Naive thymus-derived CD4-positive, alpha-beta T cell (primary cell): ENCODE data around the gene HLA-DOA. TPM values are rescaled to one million over a fixed set of nuclear protein-coding genes. Genes with fewer than 3 reads are reported as not detected.

Experiments used
- ATAC-seq: fragments of 150-1000 bp; cut with Tn5 transposase; 2 replicates; pipeline ENCODE4 v1.10.0; 2021; ENCODE audit warnings: mild to moderate bottlenecking, moderate library complexity
- CTCF ChIA-PET: fragments of 350-600 bp; sonication (Branson Sonifier 250); formaldehyde crosslinking; loops from one replicate; lab custom pipeline; 2021; ENCODE audit warnings: antibody characterized with exemption; lab: Charles Lee
- POLR2A ChIA-PET: fragments of 350-600 bp; sonication (Branson Sonifier 250); formaldehyde crosslinking; loops from one replicate; lab custom pipeline; 2021; ENCODE audit warnings: antibody characterized with exemption, inconsistent platforms; lab: Charles Lee
- DNase-seq, 9 donors: peaks; one replicate each; pipeline versions ENCODE4 v3.0.0 to v3.0.0-alpha.2; 2020 to 2022; ENCODE audit warnings: mixed read lengths in 1 of 9
- H3K27ac ChIP-seq: one replicate; pipeline ENCODE4 v1.7.0; 2013; ENCODE audit warnings: mild to moderate bottlenecking, low read depth, low read length, moderate library complexity
- H3K27me3 ChIP-seq, 2 donors: one replicate each; pipeline ENCODE4 v1.7.0; 2013; ENCODE audit warnings: low read length in 2 of 2, mild to moderate bottlenecking in 2 of 2, moderate library complexity in 2 of 2; ENCODE audit not compliant: control insufficient read depth in 2 of 2, insufficient read depth in 2 of 2
- H3K36me3 ChIP-seq, 3 experiments: 1 replicate in 2 of 3; 2 replicates in 1 of 3; pipeline ENCODE4 v1.7.0; 2013; ENCODE audit warnings: low read length in 3 of 3, mild to moderate bottlenecking in 3 of 3, moderate library complexity in 1 of 3; ENCODE audit not compliant: insufficient read depth in 3 of 3, control insufficient read depth in 2 of 3
- H3K4me1 ChIP-seq, 2 donors: one replicate each; pipeline ENCODE4 v1.7.0; 2013; ENCODE audit warnings: low read length in 2 of 2, mild to moderate bottlenecking in 2 of 2, moderate library complexity in 1 of 2; ENCODE audit not compliant: control insufficient read depth in 2 of 2, insufficient read depth in 2 of 2
- H3K4me3 ChIP-seq: 2 replicates; pipeline ENCODE4 v1.7.0; 2013; ENCODE audit warnings: mild to moderate bottlenecking, low read length
- H3K9me3 ChIP-seq, 3 experiments: 1 replicate in 2 of 3; 2 replicates in 1 of 3; pipeline ENCODE4 v1.7.0; 2013; ENCODE audit warnings: low read length in 3 of 3; ENCODE audit not compliant: control insufficient read depth in 2 of 3
- H3K27ac Mint-ChIP-seq, 9 donors: one replicate each; pipeline ENCODE4 v1.8.0; 2020 to 2022; ENCODE audit warnings: mixed read lengths in 9 of 9, mild to moderate bottlenecking in 8 of 9, moderate library complexity in 5 of 9, inconsistent platforms in 2 of 9
- H3K27me3 Mint-ChIP-seq, 5 donors: one replicate each; pipeline ENCODE4 v1.8.0; 2021 to 2022; ENCODE audit warnings: mixed read lengths in 5 of 5, mild to moderate bottlenecking in 1 of 5
- H3K36me3 Mint-ChIP-seq, 5 donors: one replicate each; pipeline ENCODE4 v1.8.0; 2020 to 2022; ENCODE audit warnings: mixed read lengths in 5 of 5, mild to moderate bottlenecking in 3 of 5, inconsistent platforms in 1 of 5
- H3K4me1 Mint-ChIP-seq, 7 donors: one replicate each; pipeline ENCODE4 v1.8.0; 2020 to 2022; ENCODE audit warnings: mixed read lengths in 7 of 7, mild to moderate bottlenecking in 3 of 7, inconsistent platforms in 1 of 7
- H3K4me3 Mint-ChIP-seq, 10 donors: one replicate each; pipeline ENCODE4 v1.8.0; 2020 to 2022; ENCODE audit warnings: mild to moderate bottlenecking in 10 of 10, mixed read lengths in 10 of 10, moderate library complexity in 6 of 10, inconsistent platforms in 2 of 10
- H3K9me3 Mint-ChIP-seq, 11 donors: one replicate each; pipeline ENCODE4 v1.8.0; 2020 to 2022; ENCODE audit warnings: mixed read lengths in 11 of 11, mild to moderate bottlenecking in 4 of 11, inconsistent platforms in 1 of 11, moderate library complexity in 1 of 11
- intact Hi-C, 2 donors: fragments of 100-400 bp; cut with micrococcal nuclease; formaldehyde crosslinking; loops; one replicate each; pipeline ENCODE4 v1.15.1; 2023
- polyA plus RNA-seq, 2 donors: library from polyadenylated mRNA; unstranded; fragments of 300-500 nt; fragmentation: Illumina TruSeq; gene quantifications; one replicate each; pipeline ENCODE4 v1.2.3, GENCODE V29; 2021
- total RNA-seq, 6 experiments: library from RNA in 5 of 6; stranded (reverse) in 5 of 6; gene quantifications; 1 replicate in 5 of 6; 2 replicates in 1 of 6; pipeline ENCODE4 v1.2.3 and lab custom pipeline; 2021 to 2026

HLA-DOA gene
- total and polyA plus RNA-seq, 7 experiments from 2014 or later = 3.0 to 10.5 (median 5.4) TPM

GRCh38 chr6:32974541-32975308 is 34.7 kb downstream of the HLA-DOA start:
- no peaks in the 10 kb centered on the region for H3K9me3 ChIP-seq
- peak overlapping the region; percentile 76 for H3K4me3 ChIP-seq
- peak overlapping the region; percentile 89 to 100 (median 98) for H3K4me3 Mint-ChIP-seq
- peak overlapping the region; percentile 71 to 100 (median 99) for H3K27ac Mint-ChIP-seq
- no peaks in the 10 kb centered on the region for H3K27me3 ChIP-seq
- peaks cover 49 to 68% (median 55%) of the 10 kb centered on the region in 3 experiments for H3K36me3 ChIP-seq
- intact Hi-C loops = loop anchor here (5.0 kb wide), 7 partner anchors 298 to 1617 kb away; partner anchors contain the start of genes CLIC1 (in 2 of the 2), ATF6B (in 1 of the 2), HLA-B (in 1 of the 2) and PHF1 (in 1 of the 2)
- H3K27me3 Mint-ChIP-seq = peaks cover 0 to 5% (median 0%) of the 10 kb centered on the region in 5 donors
- H3K9me3 Mint-ChIP-seq = peaks cover 0 to 22% (median 0%) of the 10 kb centered on the region in 11 donors
- peaks cover 38 to 54% (median 48%) of the 10 kb centered on the region in 7 donors for H3K4me1 Mint-ChIP-seq
- POLR2A ChIA-PET = interaction anchor here (1.1 to 25.6 kb wide), 13 partner anchors 6 to 297 kb away, joined by 3 to 638 read pairs (median 97); partner anchors contain the start of genes BRD2, HLA-DMA, HLA-DMB and PSMB8
- DNase-seq = no peak
- peaks cover 20 to 76% (median 57%) of the 10 kb centered on the region in 5 donors for H3K36me3 Mint-ChIP-seq
- no peak for ATAC-seq
- peaks cover 23 to 32% of the 10 kb centered on the region in 2 donors for H3K4me1 ChIP-seq
- H3K27ac ChIP-seq = peak overlapping the region; percentile 88
- CTCF ChIA-PET = interaction anchor here (0.6 to 14.2 kb wide), 8 partner anchors 10 to 136 kb away, joined by 3 to 229 read pairs (median 5); partner anchors contain the start of genes HLA-DMA, HLA-DMB and TAP2

DNA sequence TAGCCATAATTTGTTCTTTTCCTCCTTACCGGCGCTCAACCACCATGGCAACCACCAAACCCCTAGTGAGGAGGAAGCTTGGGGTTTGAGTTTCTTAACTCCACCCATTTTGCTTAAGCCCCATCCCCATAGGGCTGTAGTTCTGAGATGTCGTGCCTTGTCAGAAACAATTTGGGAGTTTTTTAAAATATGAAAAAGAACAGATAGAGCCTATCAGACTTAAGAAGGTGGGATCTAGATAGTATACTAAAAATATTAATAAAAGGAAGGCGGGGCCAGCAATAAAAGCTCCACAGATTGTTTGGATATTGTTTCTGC is 35.4 kb downstream of the HLA-DOA start:
- Mint-ChIP-seq H3K36me3 (peaks cover 17 to 77% (median 50%) of the 10 kb centered on the region in 5 donors), H3K4me3 (peak overlapping the region; percentile 89 to 100 (median 98)), H3K27ac (peak overlapping the region; percentile 78 to 100 (median 99)), H3K4me1 (peaks cover 35 to 54% (median 44%) of the 10 kb centered on the region in 7 donors), H3K9me3 (peaks cover 0 to 22% (median 0%) of the 10 kb centered on the region in 11 donors), H3K27me3 (peaks cover 0 to 5% (median 0%) of the 10 kb centered on the region in 5 donors)
- Histone ChIP-seq H3K4me3 (peak overlapping the region; percentile 76), H3K9me3 (no peaks in the 10 kb centered on the region), H3K36me3 (peaks cover 45 to 61% (median 47%) of the 10 kb centered on the region in 3 experiments), H3K27ac (peak overlapping the region; percentile 88), H3K4me1 (peaks cover 27 to 32% of the 10 kb centered on the region in 2 donors), H3K27me3 (no peaks in the 10 kb centered on the region)
- ATAC-seq = no peak
- DNase-seq = peak in 7 of 9 donors; percentile 49 to 68 (median 54)
- intact Hi-C loops = loop anchor here (5.0 kb wide), 7 partner anchors 298 to 1617 kb away; partner anchors contain the start of genes CLIC1 (in 2 of the 2), ATF6B (in 1 of the 2), HLA-B (in 1 of the 2) and PHF1 (in 1 of the 2)
- POLR2A ChIA-PET = interaction anchor here (0.6 to 25.6 kb wide), 17 partner anchors 5 to 1012 kb away, joined by 3 to 638 read pairs (median 24); partner anchors contain the start of genes BRD2, HLA-DMA, HLA-DMB and PSMB8
- CTCF ChIA-PET = interaction anchor here (0.7 to 14.2 kb wide), 7 partner anchors 11 to 135 kb away, joined by 3 to 229 read pairs (median 12); partner anchors contain the start of genes HLA-DMA, HLA-DMB and TAP2

GRCh38 chr6:32973144-32974015 is 36.0 kb downstream of the HLA-DOA start:
- H3K9me3 Mint-ChIP-seq = peaks cover 0 to 22% (median 0%) of the 10 kb centered on the region in 11 donors
- Histone ChIP-seq H3K9me3 (no peaks in the 10 kb centered on the region), H3K4me1 (peaks cover 27 to 32% of the 10 kb centered on the region in 2 donors), H3K36me3 (peaks cover 40 to 56% (median 41%) of the 10 kb centered on the region in 3 experiments), H3K27me3 (no peaks in the 10 kb centered on the region), H3K27ac (peak overlapping the region; percentile 88), H3K4me3 (peak overlapping the region; percentile 76)
- POLR2A ChIA-PET = interaction anchor here (0.6 to 25.6 kb wide), 34 partner anchors 5 to 1819 kb away, joined by 3 to 638 read pairs (median 6); partner anchors contain the start of genes BRD2, GPSM3, HLA-DMA and HLA-DMB
- peaks cover 35 to 55% (median 44%) of the 10 kb centered on the region in 7 donors for H3K4me1 Mint-ChIP-seq
- ATAC-seq = no peak
- peaks cover 0 to 5% (median 0%) of the 10 kb centered on the region in 5 donors for H3K27me3 Mint-ChIP-seq
- peak overlapping the region; percentile 78 to 100 (median 99) for H3K27ac Mint-ChIP-seq
- peak overlapping the region; percentile 89 to 100 (median 98) for H3K4me3 Mint-ChIP-seq
- intact Hi-C loops = loop anchor here (1.0 to 5.0 kb wide), 9 partner anchors 299 to 1616 kb away; partner anchors contain the start of genes CLIC1 (in 2 of the 2), ATF6B (in 1 of the 2), CUTA (in 1 of the 2) and HLA-B (in 1 of the 2)
- peak in 6 of 9 donors; percentile 23 to 72 (median 30) for DNase-seq
- CTCF ChIA-PET = interaction anchor here (0.8 to 14.2 kb wide), 9 partner anchors 12 to 135 kb away, joined by 3 to 229 read pairs (median 12); partner anchors contain the start of genes HLA-DMA, HLA-DMB, PSMB9 and TAP1
- H3K36me3 Mint-ChIP-seq = peaks cover 17 to 75% (median 45%) of the 10 kb centered on the region in 5 donors

GRCh38 chr6:32972353-32973143 is 36.8 kb downstream of the HLA-DOA start:
- Mint-ChIP-seq H3K4me1 (peaks cover 31 to 47% (median 40%) of the 10 kb centered on the region in 7 donors), H3K4me3 (peak overlapping the region; percentile 89 to 100 (median 98)), H3K36me3 (peaks cover 14 to 68% (median 37%) of the 10 kb centered on the region in 5 donors), H3K9me3 (peaks cover 0 to 22% (median 0%) of the 10 kb centered on the region in 11 donors), H3K27me3 (peaks cover 0 to 5% (median 0%) of the 10 kb centered on the region in 5 donors), H3K27ac (peak overlapping the region; percentile 78 to 100 (median 99))
- CTCF ChIA-PET = interaction anchor here (0.7 to 14.2 kb wide), 20 partner anchors 8 to 1195 kb away, joined by 3 to 229 read pairs (median 6); partner anchors contain the start of genes HLA-DMA, HLA-DMB, PSMB8 and PSMB9
- H3K9me3 ChIP-seq = no peaks in the 10 kb centered on the region
- H3K36me3 ChIP-seq = peaks cover 31 to 53% (median 33%) of the 10 kb centered on the region in 3 experiments
- intact Hi-C loops = loop anchor here (1.0 to 5.0 kb wide), 15 partner anchors 12 to 1615 kb away; partner anchors contain the start of genes CLIC1 (in 2 of the 2), PSMB8 (in 2 of the 2), ATF6B (in 1 of the 2) and CUTA (in 1 of the 2)
- DNase-seq = peak in 7 of 9 donors; percentile 55 to 72 (median 66)
- H3K27me3 ChIP-seq = no peaks in the 10 kb centered on the region
- H3K4me3 ChIP-seq = peak overlapping the region; percentile 76
- POLR2A ChIA-PET = interaction anchor here (0.6 to 25.6 kb wide), 66 partner anchors 4 to 1820 kb away, joined by 3 to 638 read pairs (median 4); partner anchors contain the start of genes ATF6B, B3GALT4, BAG6 and BRD2
- peak; percentile 0 for ATAC-seq
- peaks cover 27 to 32% of the 10 kb centered on the region in 2 donors for H3K4me1 ChIP-seq
- peak overlapping the region; percentile 88 for H3K27ac ChIP-seq
